Measurements from ENCODE around the gene FAS.
"Not testable (repeated sequence)": the region's sequence is repeated elsewhere in the genome, so short reads cannot be mapped to it uniquely, and the experiment has no call there.

Gene FAS

GRCh38 chr10:88992921-88993524, 2.4 kb downstream of the FAS start:
- peak; percentile 62 for DNase-seq (ENCODE audit: low spot score)

DNA sequence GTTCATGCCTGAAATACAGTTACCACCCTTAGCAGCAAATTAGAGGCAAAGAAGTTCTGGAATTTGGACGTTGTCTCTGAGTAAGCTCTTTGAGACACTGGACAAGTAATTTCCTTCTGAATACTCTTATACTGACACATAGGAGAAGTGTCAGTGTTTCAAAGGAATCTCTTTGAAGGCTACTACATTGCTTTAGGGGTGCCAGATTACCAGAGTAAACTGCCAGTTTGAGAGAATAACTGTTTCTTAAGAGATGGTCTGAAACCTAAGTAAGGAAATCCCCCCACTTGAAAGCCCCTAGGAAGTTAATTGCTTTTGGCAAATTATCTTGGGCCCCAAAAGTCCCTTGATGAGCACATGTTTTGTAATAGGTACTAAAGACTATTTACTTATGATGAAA, 3.4 kb downstream of the FAS start:
- DNase-seq (ENCODE audit: low spot score): peak; percentile 60

DNA sequence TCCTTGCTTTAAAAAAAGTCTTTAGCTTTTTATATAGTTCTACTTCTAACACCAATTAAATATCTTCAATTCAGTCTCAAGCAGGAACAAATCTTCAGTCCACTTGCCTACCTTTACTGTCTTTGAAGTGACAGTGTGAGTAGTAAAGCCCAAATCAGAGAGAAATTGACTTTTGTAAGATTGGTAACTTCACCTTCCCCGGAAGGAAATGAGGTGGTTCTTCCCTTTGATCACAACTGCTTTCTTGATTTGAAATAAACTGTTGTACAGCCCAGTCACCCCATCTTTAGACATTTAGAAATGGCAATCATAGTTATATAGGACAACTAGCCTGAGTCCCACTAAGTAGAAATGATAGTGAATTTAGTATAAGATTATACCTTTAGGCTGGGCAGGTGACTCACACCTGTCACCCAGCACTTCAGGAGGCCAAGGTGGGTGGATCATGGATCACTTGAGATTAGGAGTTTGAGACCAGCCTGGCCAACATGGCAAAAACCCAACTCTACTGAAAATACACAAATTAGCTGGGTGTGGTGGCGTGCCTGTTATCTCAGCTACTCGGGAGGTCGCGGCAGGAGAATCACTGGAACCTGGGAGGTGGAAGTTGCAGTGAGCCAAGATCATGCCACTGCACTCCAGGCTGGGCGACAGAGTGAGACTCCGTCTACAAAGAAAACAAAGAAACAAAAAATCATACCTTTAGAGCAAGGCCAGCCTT, 4.7 kb downstream of the FAS start:
- DNase-seq (ENCODE audit: low spot score): peak; percentile 81

- peak; percentile 19 for DNase-seq (ENCODE audit: low spot score)
Measured at GRCh38 chr10:88996927-88997326, 6.3 kb downstream of the FAS start.

GRCh38 chr10:88999625-89000024, 9.0 kb downstream of the FAS start:
- DNase-seq (ENCODE audit: low spot score): peak; percentile 31

DNA sequence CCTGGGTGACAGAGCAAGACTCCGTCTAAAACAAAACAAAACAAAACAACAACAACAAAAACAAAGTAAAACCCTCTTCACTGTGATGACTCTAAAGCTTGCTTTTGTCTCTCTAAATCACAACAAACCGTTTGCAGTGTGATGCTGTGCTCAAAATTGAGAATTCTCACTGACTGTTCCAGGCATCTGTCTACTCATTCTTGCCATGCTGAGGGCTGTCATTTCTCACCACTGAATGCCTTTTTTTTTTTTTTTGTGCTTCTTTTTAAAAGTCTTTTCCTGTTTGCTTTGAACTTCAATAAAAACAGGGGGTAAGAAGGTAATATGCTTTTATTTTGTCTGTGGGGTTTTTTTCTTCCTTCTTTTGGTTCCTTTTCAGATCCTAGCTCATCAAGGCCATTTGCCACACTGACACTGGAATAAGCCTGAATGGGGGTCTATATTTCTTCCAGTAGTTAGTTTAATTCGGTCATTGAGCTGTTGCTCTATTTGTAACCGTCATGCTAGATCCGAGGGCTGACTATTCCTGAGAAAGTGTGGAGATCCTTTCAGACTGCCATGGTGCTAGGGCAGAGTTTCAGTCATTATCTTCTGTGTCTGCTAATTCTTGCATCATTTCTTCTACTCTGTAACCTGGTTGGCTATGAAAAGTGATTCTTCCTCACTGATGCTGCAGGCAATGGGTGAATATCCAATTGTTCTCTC, 10.6 kb downstream of the FAS start:
- no peak for DNase-seq (ENCODE audit: low spot score)

DNA sequence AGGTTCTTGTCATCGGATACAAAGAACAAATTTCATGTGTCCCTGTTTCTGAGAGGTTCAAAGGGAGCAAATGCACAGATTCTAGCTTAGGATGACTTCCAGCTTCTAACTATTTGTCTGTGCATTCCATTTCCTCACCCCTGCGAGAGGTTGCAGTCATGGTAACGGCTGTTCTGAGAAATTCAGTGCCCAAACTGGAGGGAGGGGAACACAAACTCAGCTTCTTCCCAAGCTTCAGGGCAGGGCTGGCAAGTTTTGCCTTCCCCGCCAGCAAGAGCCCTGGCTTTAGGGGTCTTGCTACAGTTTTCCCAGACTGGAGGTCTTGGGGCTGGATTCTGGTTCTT, 11.1 kb downstream of the FAS start:
- no peak for DNase-seq (ENCODE audit: low spot score)

DNA sequence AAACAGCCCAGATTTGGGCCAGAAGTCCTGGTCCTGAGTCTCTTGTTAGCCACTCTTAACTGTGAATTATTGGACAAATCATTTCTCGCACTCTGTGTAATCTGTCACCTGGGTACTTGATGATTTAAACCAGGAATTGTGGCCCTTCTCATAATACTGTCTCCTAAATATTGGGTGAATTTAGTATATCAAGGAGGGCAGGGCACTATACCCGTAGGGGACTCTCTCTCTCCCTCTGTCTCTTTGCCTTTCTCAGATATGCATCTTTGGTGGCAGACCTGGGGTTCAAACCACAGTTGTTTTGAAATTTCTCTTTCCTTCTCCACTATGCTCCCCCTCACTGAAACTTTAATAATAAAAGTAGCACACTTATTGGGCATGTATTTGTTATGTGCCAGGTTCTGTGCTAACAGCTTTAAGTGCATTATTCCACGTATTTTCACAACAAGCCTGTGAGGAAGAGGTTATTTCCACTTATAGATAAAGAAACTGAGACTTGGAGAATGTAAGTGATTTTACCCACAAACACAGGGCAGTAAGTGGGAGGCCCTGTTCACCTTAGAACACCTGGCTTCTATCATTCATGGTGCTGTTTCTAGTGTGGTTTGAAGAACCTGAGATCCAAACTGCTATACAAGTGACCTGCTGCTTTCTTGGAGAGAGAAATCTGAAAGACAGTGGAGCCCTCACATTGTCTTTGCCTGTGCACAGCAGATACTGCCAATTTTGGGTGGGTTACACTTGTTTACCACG, 11.8 kb downstream of the FAS start:
- DNase-seq (ENCODE audit: low spot score): no peak

- DNase-seq (ENCODE audit: low spot score): no peak
Measured at GRCh38 chr10:89003344-89003743, 12.7 kb downstream of the FAS start.

- DNase-seq (ENCODE audit: low spot score): no peak
Measured at GRCh38 chr10:89007129-89007893, 16.7 kb downstream of the FAS start.

- DNase-seq (ENCODE audit: low spot score): not testable (repeated sequence)
Measured at GRCh38 chr10:89018700-89019346, 28.2 kb downstream of the FAS start.

GRCh38 chr10:89019569-89020327, 29.1 kb downstream of the FAS start:
- no peak for DNase-seq (ENCODE audit: low spot score)

GRCh38 chr10:89021526-89021925, 30.9 kb downstream of the FAS start:
- not testable (repeated sequence) for DNase-seq (ENCODE audit: low spot score)

- no peak for DNase-seq (ENCODE audit: low spot score)
Measured at GRCh38 chr10:89022734-89023133, 32.1 kb downstream of the FAS start.

- DNase-seq (ENCODE audit: low spot score): no peak
Measured at GRCh38 chr10:89025453-89025852, 34.9 kb downstream of the FAS start.

- DNase-seq (ENCODE audit: low spot score): no peak
Measured at GRCh38 chr10:89029181-89029580, 38.6 kb downstream of the FAS start.

- DNase-seq (ENCODE audit: low spot score): peak; percentile 79
Measured at GRCh38 chr10:89029785-89030437, 39.3 kb downstream of the FAS start.

DNA sequence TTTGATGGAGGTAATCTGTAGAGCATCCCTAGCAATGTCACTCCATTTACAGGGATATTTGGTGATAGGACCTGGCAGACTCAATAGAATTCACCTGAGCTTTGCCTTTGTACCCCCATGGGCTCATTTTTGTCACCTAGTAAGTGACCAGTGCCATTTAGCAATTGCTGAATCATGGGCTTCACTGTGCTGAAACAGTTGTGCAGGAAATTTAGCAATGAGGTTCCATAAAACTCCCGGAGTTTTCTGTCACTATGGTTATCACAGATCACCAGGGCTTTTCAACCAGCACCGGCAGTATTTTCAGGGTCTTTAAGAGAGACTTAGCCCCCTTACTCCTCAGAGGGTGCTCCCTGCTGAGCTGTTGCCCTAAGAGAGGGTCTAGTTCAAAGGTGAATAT, 40.2 kb downstream of the FAS start:
- no peak for DNase-seq (ENCODE audit: low spot score)

DNA sequence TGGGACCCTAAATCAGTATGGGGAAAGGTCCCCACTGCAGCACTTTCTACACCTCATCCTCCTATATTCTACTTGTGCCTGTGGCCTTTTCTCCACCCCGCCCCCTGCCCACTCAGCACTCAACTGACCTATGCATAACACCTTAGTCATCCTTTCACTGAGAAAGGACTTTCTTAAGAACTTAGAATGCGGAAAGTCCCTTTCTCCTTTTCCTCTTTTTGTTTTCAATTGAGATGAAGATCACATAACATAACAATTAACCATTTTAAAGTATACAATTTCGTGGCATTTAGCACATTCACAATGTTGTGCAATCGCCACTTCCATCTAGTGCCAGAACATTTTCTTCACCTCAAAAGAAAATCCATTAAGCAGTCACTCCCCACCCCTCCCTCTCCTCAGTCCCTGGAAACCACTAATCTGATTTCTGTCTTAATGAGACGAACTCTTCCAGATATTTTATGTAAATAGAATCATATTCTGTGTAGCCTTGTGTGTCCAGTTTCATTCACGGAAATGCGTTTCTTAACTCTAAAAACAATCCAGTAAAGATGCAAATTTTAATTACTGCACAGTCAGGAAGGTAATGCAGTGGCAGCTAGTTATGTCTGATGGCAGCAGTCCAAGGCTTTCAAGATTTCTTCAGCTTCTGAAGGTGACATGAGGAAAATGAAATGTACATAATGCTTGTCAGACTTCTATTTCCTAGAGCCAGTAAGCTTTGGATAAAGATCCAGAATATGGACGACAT, 41.7 kb downstream of the FAS start:
- no peak for DNase-seq (ENCODE audit: low spot score)
